HepG2 (cell line): Measurements from ENCODE around the gene KCNAB1. TPM values are rescaled to one million over a fixed set of nuclear protein-coding genes. Genes with fewer than 3 reads are reported as not detected.

Source experiments
- ATAC-seq: fragments of 200-7000 bp; cut with Tn5 transposase; 3 replicates; pipeline ENCODE4 v1.9.1; 2020; ENCODE audit warnings: mild to moderate bottlenecking, moderate library complexity
- BruUV-seq: library from RNA; stranded (reverse); fragments of 400-500 nt; replicated peaks from 2 replicates; lab custom pipeline; 2021; lab: Mats Ljungman, UMichigan
- CTCF ChIA-PET: fragments of 300-600 bp; formaldehyde crosslinking; extraction: SDS; loops from one replicate; lab custom pipeline; 2021; ENCODE audit warnings: low total read pairs, inconsistent platforms, low intra/inter-chr PET ratio; lab: Yijun Ruan, JAX
- POLR2A ChIA-PET: fragments of 350-600 bp; sonication (Branson Sonifier 250); formaldehyde crosslinking; loops from one replicate; lab custom pipeline; 2020; ENCODE audit warnings: antibody characterized with exemption, inconsistent platforms; lab: Yijun Ruan, JAX
- DNase-seq: peaks from one replicate; pipeline ENCODE4 v3.0.0-alpha.2; 2015; ENCODE audit warnings: low spot score
- FAIRE-seq: peaks from 3 replicates; lab custom pipeline; 2011; peaks lifted over from hg19 to GRCh38; lab: Jason Lieb, UNC
- H2AFZ ChIP-seq: one replicate; pipeline ENCODE4 v1.6.1; 2011; ENCODE audit warnings: low read length, inconsistent platforms
- H3K27ac ChIP-seq: fragments of 300-600 bp; 3 replicates; pipeline ENCODE4 v1.8.0; 2011; ENCODE audit warnings: mixed run types, mild to moderate bottlenecking, mixed read lengths, low read length, inconsistent platforms; ENCODE audit not compliant: insufficient read depth; ENCODE audit errors: extremely low read length
- H3K27me3 ChIP-seq, 2 experiments: fragments of 200-600 bp in 1 of 2; 2 replicates in 1 of 2; 3 replicates in 1 of 2; pipeline versions ENCODE4 v1.6.0 to v1.8.0; 2011; ENCODE audit warnings: low read length in 2 of 2, mild to moderate bottlenecking in 2 of 2, moderate library complexity in 2 of 2, inconsistent platforms in 1 of 2; ENCODE audit not compliant: insufficient read depth in 2 of 2, control insufficient read depth in 1 of 2
- H3K36me3 ChIP-seq, 2 experiments: fragments of 200-600 bp in 1 of 2; replicated peaks in 1 of 2; 2 replicates in 1 of 2; 3 replicates in 1 of 2; pipeline versions ENCODE4 v1.5.1 to v1.8.0; 2011; ENCODE audit warnings: low read length in 2 of 2, inconsistent platforms in 1 of 2; ENCODE audit not compliant: insufficient read depth in 2 of 2, control insufficient read depth in 1 of 2
- H3K4me1 ChIP-seq: 2 replicates; pipeline ENCODE4 v1.5.1; 2012; ENCODE audit warnings: low read length, inconsistent platforms; ENCODE audit not compliant: insufficient read depth
- H3K4me2 ChIP-seq: 2 replicates; pipeline ENCODE4 v1.6.0; 2011; ENCODE audit warnings: low read depth, low read length, inconsistent platforms
- H3K4me3 ChIP-seq, 3 experiments: fragments of 200-600 bp in 1 of 3; sonication (generic), shearing (Covaris generic) in 1 of 3; replicated peaks in 1 of 3; 2 replicates each; pipeline ENCODE4 v1.5.1; 2011 to 2016; ENCODE audit warnings: low read length in 3 of 3, inconsistent platforms in 2 of 3, low read depth in 2 of 3, mild to moderate bottlenecking in 2 of 3, control low read depth in 1 of 3, mixed read lengths in 1 of 3; ENCODE audit not compliant: insufficient read depth in 1 of 3
- H3K79me2 ChIP-seq: one replicate; pipeline ENCODE4 v1.6.1; 2011; ENCODE audit warnings: low read length, inconsistent platforms; ENCODE audit not compliant: insufficient read depth
- H3K9ac ChIP-seq: 2 replicates; pipeline ENCODE4 v1.6.0; 2011; ENCODE audit warnings: mild to moderate bottlenecking, low read depth, low read length, inconsistent platforms; ENCODE audit not compliant: insufficient read depth
- H3K9me3 ChIP-seq: 2 replicates; pipeline ENCODE4 v1.5.1; 2012; ENCODE audit warnings: mild to moderate bottlenecking, low read length
- H4K20me1 ChIP-seq: 2 replicates; pipeline ENCODE4 v1.6.0; 2011; ENCODE audit warnings: inconsistent platforms, mild to moderate bottlenecking, low read length, moderate library complexity; ENCODE audit not compliant: insufficient read depth
- GTF2F1 ChIP-seq: fragments of 150-350 bp; IDR thresholded peaks from 2 replicates; pipeline ENCODE4 v1.6.1; 2014; ENCODE audit warnings: low read length
- HDAC2 ChIP-seq: sonication (generic); formaldehyde crosslinking; IDR thresholded peaks from 2 replicates; pipeline ENCODE4 v1.4.0; 2020; ENCODE audit warnings: missing genetic modification reagents
- JUNB ChIP-seq: sonication (generic); formaldehyde crosslinking; IDR thresholded peaks from 2 replicates; pipeline ENCODE4 v1.8.0; 2022; ENCODE audit warnings: missing genetic modification reagents, mild to moderate bottlenecking, borderline replicate concordance
- KLF12 ChIP-seq: sonication (generic); formaldehyde crosslinking; IDR thresholded peaks from 2 replicates; pipeline ENCODE4 v1.4.0; 2020; ENCODE audit warnings: missing genetic modification reagents, borderline replicate concordance
- LRRFIP1 ChIP-seq: sonication (generic); formaldehyde crosslinking; conservative IDR thresholded peaks from 2 replicates; pipeline ENCODE4 v1.4.0; 2020; ENCODE audit warnings: missing genetic modification reagents
- MATR3 ChIP-seq: sonication (generic); formaldehyde crosslinking; IDR thresholded peaks from 2 replicates; pipeline ENCODE4 v1.4.0; 2020; ENCODE audit warnings: missing genetic modification reagents
- POLR2AphosphoS2 ChIP-seq: IDR thresholded peaks from 2 replicates; pipeline ENCODE4 v1.6.1; 2011; ENCODE audit warnings: low read depth, low read length, improper control_type of control experiment
- RXRA ChIP-seq: sonication (generic); formaldehyde crosslinking; IDR thresholded peaks from 2 replicates; pipeline ENCODE4 v1.5.1; 2020; ENCODE audit warnings: missing genetic modification reagents
- TARDBP ChIP-seq: sonication (generic); formaldehyde crosslinking; IDR thresholded peaks from 2 replicates; pipeline ENCODE4 v1.8.0; 2022; ENCODE audit warnings: mild to moderate bottlenecking, missing genetic modification reagents
- TEF ChIP-seq: sonication (generic); formaldehyde crosslinking; IDR thresholded peaks from 2 replicates; pipeline ENCODE4 v1.5.0; 2020; ENCODE audit warnings: missing genetic modification reagents
- TERF1 ChIP-seq: sonication (generic); formaldehyde crosslinking; IDR thresholded peaks from 2 replicates; pipeline ENCODE4 v1.8.0; 2022; ENCODE audit warnings: mild to moderate bottlenecking, missing genetic modification reagents, moderate library complexity
- ZBTB10 ChIP-seq: sonication (generic); formaldehyde crosslinking; IDR thresholded peaks from 2 replicates; pipeline ENCODE4 v1.4.0; 2020; ENCODE audit warnings: missing genetic modification reagents, borderline replicate concordance
- ZKSCAN8 ChIP-seq: IDR thresholded peaks from 2 replicates; pipeline ENCODE4 v1.6.1; 2016; ENCODE audit warnings: borderline replicate concordance, missing genetic modification reagents, missing compliant biosample characterization
- ZMAT5 ChIP-seq: sonication (generic); formaldehyde crosslinking; IDR thresholded peaks from 2 replicates; pipeline ENCODE4 v1.5.0; 2020; ENCODE audit warnings: mild to moderate bottlenecking, low read depth, missing genetic modification reagents, borderline replicate concordance
- ZNF224 ChIP-seq: sonication (generic); formaldehyde crosslinking; IDR thresholded peaks from 2 replicates; pipeline ENCODE4 v1.5.0; 2020; ENCODE audit warnings: mild to moderate bottlenecking, missing genetic modification reagents
- ZNF3 ChIP-seq: IDR thresholded peaks from 2 replicates; pipeline ENCODE4 v1.7.0; 2017; ENCODE audit warnings: inconsistent platforms
- ZNF577 ChIP-seq: sonication (generic); formaldehyde crosslinking; IDR thresholded peaks from 2 replicates; pipeline ENCODE4 v1.4.0; 2020; ENCODE audit warnings: mild to moderate bottlenecking, low read depth, missing genetic modification reagents, borderline replicate concordance
- WGBS: methylation state at CpG from one replicate; pipeline ENCODE4 v1.1.6; 2017; ENCODE audit warnings: low lambda C conversion rate; 5-methylcytosine and 5-hydroxymethylcytosine counted together
- in situ Hi-C: cut with HindIII; loops from 2 replicates; pipeline ENCODE4 v1.10.0; 2017; ENCODE audit warnings: low pct_unique_long_range_greater_than_20kb; ENCODE audit not compliant: extremely low pct_ligation_motif_present
- intact Hi-C: fragments of 100-400 bp; cut with micrococcal nuclease; formaldehyde crosslinking; loops from one replicate; pipeline ENCODE4 v1.10.0; 2022; ENCODE audit not compliant: unreplicated experiment
- polyA plus RNA-seq, 8 experiments: library from polyadenylated mRNA; depleted of rRNA in 3 of 8; stranded (reverse) in 7 of 8; unstranded in 1 of 8; fragments of >200 nt; fragmentation: Illumina TruSeq in 4 of 8; extraction: Trizol in 4 of 8; gene quantifications; 2 replicates each; pipeline versions ENCODE4 v1.2.1 to v1.2.3, GENCODE V29; 2011 to 2016; ENCODE audit warnings: low read depth in 4 of 8, missing spikeins in 1 of 8, mixed read lengths in 1 of 8; ENCODE audit not compliant: insufficient read depth in 1 of 8
- total RNA-seq, 5 experiments: library from RNA; depleted of rRNA; stranded (reverse); fragments of >200 nt; fragmentation: Illumina TruSeq; extraction: Trizol; gene quantifications; 2 replicates each; pipeline ENCODE4 v1.2.3, GENCODE V29; 2016; ENCODE audit warnings: low read depth in 1 of 5

KCNAB1 gene
- total and polyA plus RNA-seq, 2 of the 13 experiments (the other 11 are each of a cell fraction or from before 2014, with no cell fraction given) = not detected

GRCh38 chr3:156201411-156202405 is 81.3 kb downstream of the KCNAB1 start:
- H4K20me1 ChIP-seq = no peaks in the 10 kb centered on the region
- POLR2A ChIA-PET = no interaction called here
- 47% methylated on average over 7 of the region's 8 CpGs for WGBS
- BruUV-seq = no TSS peak
- no peaks in the 10 kb centered on the region for H3K9me3 ChIP-seq
- no peaks in the 10 kb centered on the region for H3K27me3 ChIP-seq
- ATAC-seq (no peak), DNase-seq (no peak), FAIRE-seq (no peak)
- H3K79me2 ChIP-seq = no peaks in the 10 kb centered on the region
- no peak overlapping the region for H3K4me3 ChIP-seq
- no peak overlapping the region for H2AFZ ChIP-seq
- no peak overlapping the region for H3K9ac ChIP-seq
- intact Hi-C loops = no loop called here
- in situ Hi-C loops = no loop called here
- H3K4me1 ChIP-seq = no peaks in the 10 kb centered on the region
- CTCF ChIA-PET = no interaction called here
- no peak overlapping the region for H3K27ac ChIP-seq
- no peak overlapping the region for H3K4me2 ChIP-seq
- TF ChIP-seq HDAC2 (CRISPR knock-in tag) (no peak), ZMAT5 (CRISPR knock-in tag) (no peak), ZNF3 (CRISPR knock-in tag) (no peak), TEF (CRISPR knock-in tag) (no peak), ZNF577 (CRISPR knock-in tag) (no peak), RXRA (CRISPR knock-in tag) (no peak), KLF12 (CRISPR knock-in tag) (no peak), JUNB (no peak), TARDBP (CRISPR knock-in tag) (no peak), MATR3 (no peak), LRRFIP1 (CRISPR knock-in tag) (no peak), GTF2F1 (no peak), ZNF224 (CRISPR knock-in tag) (no peak), POLR2AphosphoS2 (no peak), TERF1 (CRISPR knock-in tag) (no peak), ZBTB10 (CRISPR knock-in tag) (no peak), ZKSCAN8 (CRISPR knock-in tag) (no peak)
- H3K36me3 ChIP-seq = no peaks in the 10 kb centered on the region
